Stimulated activated CD4-positive, alpha-beta T cell treated with anti-CD3 and anti-CD28 coated beads, Interleukin-15, amount 100 ng/mL, for 48 hours (primary cell): ENCODE results near the gene ARPC4.
"Not testable (repeated sequence)": the region's sequence is repeated elsewhere in the genome, so short reads cannot be mapped to it uniquely, and the experiment has no call there.

Experiments
- DNase-seq, 2 donors: peaks; one replicate each; pipeline ENCODE4 v3.0.0-alpha.2; 2020; ENCODE audit warnings: low read depth in 2 of 2

The ARPC4 gene

DNA sequence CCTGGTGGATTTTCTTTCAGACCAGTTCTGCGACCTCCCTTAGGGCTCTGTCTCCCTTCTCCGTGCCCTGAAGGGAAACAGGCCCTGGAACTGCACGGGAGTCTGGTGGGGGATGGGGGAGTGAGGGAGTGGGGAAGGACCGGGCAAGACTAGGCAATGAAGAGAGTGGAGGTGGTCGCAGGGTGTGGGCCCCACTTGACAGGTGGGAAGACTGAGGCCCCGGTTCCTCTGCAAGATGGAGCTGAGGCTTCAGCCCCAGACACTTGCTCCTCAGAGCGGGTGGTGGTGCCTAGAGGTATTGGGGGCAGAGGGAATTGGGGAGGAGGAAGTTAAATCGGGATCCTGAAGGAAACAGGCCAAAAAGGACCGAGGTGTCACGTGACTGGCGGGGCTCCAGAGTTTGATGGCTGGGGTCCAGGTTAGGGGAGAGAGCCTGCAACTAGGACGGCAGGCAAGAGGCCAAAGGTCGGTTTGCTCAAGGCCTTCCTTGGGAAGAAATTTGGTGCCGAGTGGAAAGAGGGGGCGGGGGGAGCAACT lies 22.5 kb upstream of the ARPC4 start:
- DNase-seq, result no peak

DNA sequence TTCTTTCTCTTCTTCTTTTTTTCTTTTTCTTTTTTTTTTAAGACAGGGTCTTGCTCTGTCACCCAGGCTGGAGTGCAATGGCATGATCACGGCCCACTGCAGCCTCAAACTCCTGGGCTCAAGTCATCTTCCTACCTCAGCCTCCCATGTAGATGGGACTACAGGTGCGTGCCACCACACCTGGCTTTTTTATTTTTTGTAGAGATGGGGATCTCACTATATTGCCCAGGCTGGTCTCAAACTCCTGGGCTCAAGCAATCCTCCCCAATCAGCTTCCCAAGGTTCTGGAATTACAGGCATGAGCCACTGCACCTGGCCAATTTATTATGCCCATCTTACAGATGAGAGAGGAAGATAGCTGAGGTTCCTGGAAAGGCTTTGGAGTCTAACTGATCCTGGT lies 21.9 kb upstream of the ARPC4 start:
- DNase-seq, result not testable (repeated sequence)

- DNase-seq, result no peak
These were observed 15.8 kb upstream of the ARPC4 start for GRCh38 chr3:9776896-9777693.

- no peak for DNase-seq
These were observed 15.2 kb upstream of the ARPC4 start for GRCh38 chr3:9777694-9778021.

GRCh38 chr3:9778143-9779074 lies 14.5 kb upstream of the ARPC4 start:
- DNase-seq, result peak; percentile 57 to 70

DNA sequence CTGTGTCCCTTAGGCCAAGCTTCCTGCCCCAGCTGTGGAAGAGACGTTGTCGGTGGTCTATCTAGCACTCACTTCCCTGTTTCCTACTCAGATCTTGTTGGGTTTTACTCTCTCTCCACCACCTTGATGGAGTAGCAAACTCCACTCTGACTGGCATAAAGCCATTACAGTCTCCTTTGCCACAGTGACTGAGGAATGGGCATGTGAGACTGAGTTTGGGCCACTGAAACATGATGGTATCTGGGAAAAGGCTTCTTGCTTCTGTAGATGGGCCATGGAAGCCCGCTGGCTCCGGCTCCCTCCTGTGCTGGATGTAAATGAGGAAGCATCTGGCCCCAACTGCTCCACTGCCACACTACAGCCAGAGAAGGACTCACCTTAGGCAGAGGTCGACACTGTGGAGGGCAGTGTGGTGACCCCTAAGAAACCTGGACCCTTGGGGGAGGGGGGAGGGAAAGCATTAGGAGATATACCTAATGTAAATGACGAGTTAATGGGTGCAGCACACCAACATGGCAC lies 13.7 kb upstream of the ARPC4 start:
- no peak for DNase-seq

DNA sequence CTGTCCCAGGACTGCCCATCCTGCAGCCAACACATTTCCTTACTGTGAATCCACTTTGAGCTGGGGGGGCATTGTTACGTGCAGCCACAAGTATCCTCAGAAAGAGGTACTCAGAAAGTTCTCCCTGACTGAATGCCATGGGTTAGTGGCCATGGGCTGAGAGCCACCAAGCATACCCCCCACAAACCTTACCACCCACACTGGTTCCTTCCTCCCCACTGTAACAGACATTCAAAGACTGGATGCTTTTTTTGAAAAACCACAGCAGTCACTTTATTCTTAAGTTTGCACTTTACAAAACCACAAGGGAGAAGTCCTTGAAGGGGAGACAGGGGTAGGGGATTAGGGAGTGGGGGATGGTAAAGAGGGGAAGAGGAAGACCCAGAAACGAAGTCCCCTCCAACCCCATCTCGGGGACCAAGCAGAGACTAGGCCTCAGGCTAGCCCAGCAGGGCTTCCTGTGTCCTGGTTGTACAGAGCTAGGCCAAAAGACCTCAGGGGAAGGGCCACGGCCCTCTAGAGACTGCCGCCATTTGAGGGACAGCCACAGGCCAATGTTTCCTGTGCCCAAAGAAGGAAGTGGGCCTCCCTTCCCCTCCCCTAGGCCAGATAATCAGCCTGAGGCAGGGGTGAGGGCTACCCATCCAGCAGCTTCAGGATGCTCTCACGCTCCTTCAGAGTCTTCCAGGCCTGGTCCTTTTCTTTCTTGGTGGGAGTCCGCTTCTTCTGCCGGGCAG lies 13.0 kb upstream of the ARPC4 start:
- DNase-seq, result no peak

DNA sequence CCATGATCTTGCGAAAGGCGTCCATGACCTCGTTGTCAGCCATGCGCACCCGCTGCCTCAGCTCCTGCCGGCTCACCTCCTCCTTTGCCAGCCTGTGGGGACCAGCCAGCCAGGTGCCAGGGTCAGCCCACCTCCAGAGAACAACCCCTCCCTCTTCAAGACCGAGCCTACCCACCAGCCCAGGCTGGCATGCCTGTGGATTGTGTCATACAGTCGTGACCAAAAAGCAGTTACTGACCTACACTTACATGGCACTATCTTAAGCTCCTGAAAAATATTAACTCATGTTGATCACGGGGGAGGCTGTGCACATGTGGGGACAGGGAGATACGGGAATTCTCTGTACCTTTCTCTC lies 12.4 kb upstream of the ARPC4 start:
- DNase-seq, result no peak

- DNase-seq, result no peak
These were observed 12.0 kb upstream of the ARPC4 start for GRCh38 chr3:9780910-9781309.

- no peak for DNase-seq
These were observed 11.3 kb upstream of the ARPC4 start for GRCh38 chr3:9781551-9781950.

- DNase-seq, result no peak
These were observed 10.8 kb upstream of the ARPC4 start for GRCh38 chr3:9781978-9782603.

DNA sequence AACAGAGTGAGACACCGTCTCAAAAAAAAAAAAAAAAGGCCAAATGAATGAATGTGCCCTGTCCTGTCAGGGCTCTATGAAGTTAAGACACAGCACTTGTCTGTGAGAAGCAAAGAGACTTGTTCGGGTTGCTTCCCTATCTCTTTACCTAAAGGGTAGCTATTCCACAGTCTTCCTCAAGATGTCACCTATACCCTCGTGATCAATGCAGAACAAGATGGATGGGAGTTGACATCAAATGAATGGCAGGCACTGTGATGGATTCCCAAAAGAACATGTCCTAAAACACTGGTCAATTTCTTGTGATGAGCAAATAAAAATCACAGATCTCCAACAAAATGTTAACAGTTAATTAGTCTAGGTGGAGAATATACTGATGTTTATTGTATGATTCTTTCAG lies 10.1 kb upstream of the ARPC4 start:
- DNase-seq, result no peak

- no peak for DNase-seq
These were observed 8.9 kb upstream of the ARPC4 start for GRCh38 chr3:9783954-9784353.

DNA sequence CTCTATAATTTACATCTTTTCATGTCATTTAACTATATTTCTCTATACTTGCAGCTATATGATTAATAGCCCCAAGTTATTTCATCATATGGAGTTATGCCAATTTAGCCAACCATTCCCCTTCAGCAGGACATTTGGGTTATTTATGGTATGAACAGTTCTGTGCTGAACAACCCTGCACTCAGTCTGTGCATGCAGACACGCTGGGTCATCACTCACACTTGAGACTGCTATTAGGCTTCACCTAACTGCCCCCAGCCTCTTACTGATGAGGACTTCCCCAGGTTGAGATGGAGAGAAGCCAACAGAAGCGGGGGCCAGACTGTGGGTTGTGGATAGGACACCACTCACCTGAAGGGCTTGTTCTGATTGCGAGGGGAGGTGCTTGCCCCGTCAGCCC lies 7.9 kb upstream of the ARPC4 start:
- DNase-seq, result no peak

DNA sequence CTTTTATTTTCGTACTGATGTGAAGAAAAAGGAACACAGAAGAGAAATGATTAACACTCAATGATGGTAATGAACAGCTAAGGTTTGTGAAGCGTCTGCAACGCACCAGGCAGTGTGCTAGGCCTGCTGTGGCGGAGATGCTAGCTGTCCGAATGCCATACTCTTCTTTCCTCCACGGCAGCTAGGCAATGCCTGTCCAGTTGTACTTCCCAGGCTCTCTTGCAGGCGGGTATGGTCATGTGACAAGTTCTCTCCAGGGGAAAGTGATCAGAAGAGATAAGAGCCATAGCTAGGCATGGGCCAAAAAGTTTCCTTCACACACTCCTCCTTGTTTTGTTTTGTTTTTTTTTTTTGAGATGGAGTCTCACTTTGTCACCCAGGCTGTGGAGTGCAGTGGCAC lies 7.3 kb upstream of the ARPC4 start:
- DNase-seq, result no peak

- no peak for DNase-seq
These were observed 6.6 kb upstream of the ARPC4 start for GRCh38 chr3:9786209-9786739.

GRCh38 chr3:9786825-9787669 lies 5.8 kb upstream of the ARPC4 start:
- DNase-seq, result no peak

DNA sequence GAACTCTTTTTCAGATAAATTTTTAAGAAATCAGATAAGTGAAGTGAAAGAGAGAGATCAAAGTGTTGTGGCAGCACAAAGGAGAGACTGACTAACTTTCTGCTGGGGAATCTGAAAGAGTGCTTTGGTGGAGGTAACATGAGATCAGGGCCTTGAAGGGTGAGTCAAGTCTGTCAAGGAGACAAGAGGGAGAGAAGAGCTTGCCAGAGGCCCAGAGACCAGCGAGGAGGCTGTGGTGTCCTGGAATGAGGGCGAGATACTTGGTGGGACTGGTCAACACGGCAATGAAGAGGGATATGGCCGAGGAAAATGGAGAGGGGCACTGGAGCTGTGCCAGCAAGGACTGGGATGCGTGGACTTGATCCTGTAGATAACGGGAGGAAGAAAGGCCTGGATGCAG lies 5.2 kb upstream of the ARPC4 start:
- peak in 1 of 2 donors; percentile 41 for DNase-seq

- DNase-seq, result no peak
These were observed 1.8 kb upstream of the ARPC4 start for GRCh38 chr3:9791127-9791526.

GRCh38 chr3:9791790-9792404 lies 985 bp upstream of the ARPC4 start:
- DNase-seq, result no peak
